ENCODE results near the gene PDXK. TPM values are rescaled to one million over a fixed set of nuclear protein-coding genes. Genes with fewer than 3 reads are reported as not detected.

PDXK gene
- total and polyA plus RNA-seq, 2 of the 8 experiments (the other 6 are each of a cell fraction or from before 2014, with no cell fraction given) = 78.0 to 112 TPM

GRCh38 chr21:43734928-43735229 lies 15.9 kb downstream of the PDXK start (continued):
- TF ChIP-seq POU5F1 (IDR thresholded peaks at IDR 0.05; ENCODE audit: low read depth, low read length) = no peak
- no peak for TF ChIP-seq SP2 (IDR thresholded peaks at IDR 0.05; ENCODE audit: low read length)

All from H1 (cell line).